ENCODE results near the gene GPATCH4. TPM values are rescaled to one million over a fixed set of nuclear protein-coding genes. Genes with fewer than 3 reads are reported as not detected.

Gene GPATCH4
- total and polyA plus RNA-seq, 8 donors = 9.0 to 24.1 (median 13.2) TPM

GRCh38 chr1:156646738-156647211, 45.5 kb upstream of the GPATCH4 start:
- H3K27me3 ChIP-seq = peaks cover 15 to 100% (median 59%) of the 10 kb centered on the region in 3 donors
- H3K9me3 ChIP-seq = no peaks in the 10 kb centered on the region
- H3K4me1 ChIP-seq = peaks cover 7 to 14% (median 8%) of the 10 kb centered on the region in 4 donors
- no peak for TF ChIP-seq EP300 (IDR thresholded peaks at IDR 0.05)
- TF ChIP-seq CTCF (IDR thresholded peaks at IDR 0.05) = no peak
- TF ChIP-seq POLR2A (IDR thresholded peaks at IDR 0.05) = no peak
- TF ChIP-seq POLR2AphosphoS5 (IDR thresholded peaks at IDR 0.05) = no peak
- no peaks in the 10 kb centered on the region for H3K36me3 ChIP-seq
- no peak overlapping the region for H3K27ac ChIP-seq
- WGBS, 5 donors = 3 to 22% (median 8%) methylated on average over 4 to 51 of the region's 51 CpGs
- H3K4me3 ChIP-seq = no peak overlapping the region
- no peak for DNase-seq
- intact Hi-C loops (cut with DNase I; ENCODE audit: low total_unique reads) = no loop called here

GRCh38 chr1:156645666-156646065, 44.4 kb upstream of the GPATCH4 start:
- DNase-seq = no peak
- intact Hi-C loops (cut with DNase I; ENCODE audit: low total_unique reads) = no loop called here
- no peak for TF ChIP-seq POLR2A (IDR thresholded peaks at IDR 0.05)
- TF ChIP-seq POLR2AphosphoS5 (IDR thresholded peaks at IDR 0.05) = no peak
- TF ChIP-seq EP300 (IDR thresholded peaks at IDR 0.05) = no peak
- TF ChIP-seq CTCF (IDR thresholded peaks at IDR 0.05) = no peak
- H3K27ac ChIP-seq = no peak overlapping the region
- H3K4me3 ChIP-seq = no peak overlapping the region
- H3K27me3 ChIP-seq = peaks cover 24 to 100% (median 69%) of the 10 kb centered on the region in 3 donors
- 76 to 96% (median 91%) methylated on average over 1 of the region's 1 CpG for whole genome bisulfite sequencing, 5 donors
- no peaks in the 10 kb centered on the region for H3K9me3 ChIP-seq
- H3K4me1 ChIP-seq = peaks cover 12 to 24% (median 16%) of the 10 kb centered on the region in 4 donors
- no peaks in the 10 kb centered on the region for H3K36me3 ChIP-seq

- TF ChIP-seq POLR2AphosphoS5 (IDR thresholded peaks at IDR 0.05) = no peak
- H3K4me1 ChIP-seq = peaks cover 12 to 24% (median 16%) of the 10 kb centered on the region in 4 donors
- H3K27ac ChIP-seq = no peak overlapping the region
- WGBS, 5 donors = 32 to 59% (median 45%) methylated on average over 3 of the region's 3 CpGs
- DNase-seq = no peak
- intact Hi-C loops (cut with DNase I; ENCODE audit: low total_unique reads) = no loop called here
- H3K9me3 ChIP-seq = no peaks in the 10 kb centered on the region
- no peak overlapping the region for H3K4me3 ChIP-seq
- H3K27me3 ChIP-seq = peaks cover 21 to 100% (median 69%) of the 10 kb centered on the region in 3 donors
- no peaks in the 10 kb centered on the region for H3K36me3 ChIP-seq
Observed at GRCh38 chr1:156645056-156645455, 43.8 kb upstream of the GPATCH4 start.

- peaks cover 12 to 24% (median 16%) of the 10 kb centered on the region in 4 donors for H3K4me1 ChIP-seq
- intact Hi-C loops (cut with DNase I; ENCODE audit: low total_unique reads) = no loop called here
- no peak overlapping the region for H3K4me3 ChIP-seq
- H3K27ac ChIP-seq = no peak overlapping the region
- H3K27me3 ChIP-seq = peaks cover 21 to 100% (median 73%) of the 10 kb centered on the region in 3 donors
- no peaks in the 10 kb centered on the region for H3K36me3 ChIP-seq
- DNase-seq = no peak
- no peak for TF ChIP-seq CTCF (IDR thresholded peaks at IDR 0.05)
- no peaks in the 10 kb centered on the region for H3K9me3 ChIP-seq
- WGBS, 5 donors = 35 to 60% (median 41%) methylated on average over 1 of the region's 1 CpG
Observed at GRCh38 chr1:156644640-156645039, 43.4 kb upstream of the GPATCH4 start.

- Histone ChIP-seq H3K4me3 (no peak overlapping the region), H3K27me3 (peaks cover 21 to 100% (median 78%) of the 10 kb centered on the region in 3 donors), H3K36me3 (no peaks in the 10 kb centered on the region), H3K9me3 (no peaks in the 10 kb centered on the region), H3K4me1 (peaks cover 12 to 24% (median 16%) of the 10 kb centered on the region in 4 donors), H3K27ac (no peak overlapping the region)
- intact Hi-C loops (cut with DNase I; ENCODE audit: low total_unique reads) = no loop called here
- TF ChIP-seq POLR2A (IDR thresholded peaks at IDR 0.05) (no peak), EP300 (IDR thresholded peaks at IDR 0.05) (no peak), CTCF (IDR thresholded peaks at IDR 0.05) (no peak), POLR2AphosphoS5 (IDR thresholded peaks at IDR 0.05) (no peak)
- DNase-seq = no peak
- 66 to 100% (median 79%) methylated on average over 3 of the region's 3 CpGs for WGBS, 5 donors
Observed at GRCh38 chr1:156644146-156644545, 42.9 kb upstream of the GPATCH4 start.

Measured in stomach (tissue), 9 donors.